PC-3 (cell line): Measurements from ENCODE around the gene CHST11. TPM values are rescaled to one million over a fixed set of nuclear protein-coding genes. Genes with fewer than 3 reads are reported as not detected.

Source experiments
- ATAC-seq: fragments of 200-7000 bp; cut with Tn5 transposase; 2 replicates; pipeline ENCODE4 v1.9.1; 2020; ENCODE audit warnings: mild to moderate bottlenecking, moderate library complexity
- BruUV-seq: library from RNA; stranded (reverse); fragments of 400-500 nt; replicated peaks from 2 replicates; lab custom pipeline; 2021; lab: Mats Ljungman, UMichigan
- CTCF ChIA-PET: fragments of 300-600 bp; sonication (Branson Sonifier 250); formaldehyde crosslinking; loops from one replicate; lab custom pipeline; 2022; ENCODE audit warnings: antibody characterized with exemption; lab: Charles Lee
- POLR2A ChIA-PET: fragments of 300-600 bp; sonication (Branson Sonifier 250); formaldehyde crosslinking; loops from one replicate; lab custom pipeline; 2022; ENCODE audit warnings: antibody characterized with exemption; ENCODE audit not compliant: unreplicated experiment; lab: Charles Lee
- DNase-seq: peaks from one replicate; pipeline ENCODE4 v3.0.0-alpha.2; 2015
- H2AFZ ChIP-seq: fragments of 300-600 bp; sonication (generic); 2 replicates; pipeline ENCODE4 v1.6.0; 2016; ENCODE audit warnings: antibody characterized with exemption, low read length
- H3F3A ChIP-seq: fragments of 300-600 bp; sonication (generic); one replicate; pipeline ENCODE4 v1.6.0; 2017; ENCODE audit warnings: antibody characterized with exemption, low read length, control low read depth, mild to moderate bottlenecking; ENCODE audit not compliant: unreplicated experiment
- H3K27ac ChIP-seq: fragments of 300-600 bp; sonication (generic); 2 replicates; pipeline ENCODE4 v1.5.1; 2016; ENCODE audit warnings: mild to moderate bottlenecking, low read length
- H3K27me3 ChIP-seq: fragments of 300-600 bp; sonication (generic); 2 replicates; pipeline ENCODE4 v1.6.1; 2016; ENCODE audit warnings: low read length, mixed read lengths
- H3K36me3 ChIP-seq: fragments of 300-600 bp; sonication (generic); 2 replicates; pipeline ENCODE4 v1.6.1; 2016; ENCODE audit warnings: low read depth, mixed run types, low read length, mixed read lengths
- H3K4me1 ChIP-seq: fragments of 300-600 bp; sonication (generic); 2 replicates; pipeline ENCODE4 v1.5.1; 2016; ENCODE audit warnings: low read length; ENCODE audit not compliant: insufficient read depth
- H3K4me2 ChIP-seq: fragments of 300-600 bp; sonication (generic); 2 replicates; pipeline ENCODE4 v1.6.0; 2016; ENCODE audit warnings: low read length
- H3K4me3 ChIP-seq: fragments of 300-600 bp; sonication (generic); 2 replicates; pipeline ENCODE4 v1.5.1; 2016; ENCODE audit warnings: mild to moderate bottlenecking, low read length, mixed read lengths
- H3K79me2 ChIP-seq: fragments of 300-600 bp; sonication (generic); 2 replicates; pipeline ENCODE4 v1.6.1; 2017; ENCODE audit warnings: low read length, mixed read lengths
- H3K9ac ChIP-seq: fragments of 300-600 bp; sonication (generic); 2 replicates; pipeline ENCODE4 v1.6.0; 2016; ENCODE audit warnings: mild to moderate bottlenecking, low read length
- H3K9me2 ChIP-seq: fragments of 300-600 bp; sonication (generic); replicated peaks from 2 replicates; pipeline ENCODE4 v1.6.1; 2016; ENCODE audit warnings: mixed run types, low read length, mixed read lengths
- H3K9me3 ChIP-seq: fragments of 300-600 bp; sonication (generic); 2 replicates; pipeline ENCODE4 v1.6.1; 2016; ENCODE audit warnings: low read length, mixed read lengths
- H4K20me1 ChIP-seq: fragments of 300-600 bp; sonication (generic); 2 replicates; pipeline ENCODE4 v1.6.1; 2016; ENCODE audit warnings: low read length, mixed read lengths
- EZH2 ChIP-seq: fragments of 300-600 bp; sonication (generic); IDR thresholded peaks from one replicate; pipeline ENCODE4 v1.6.1; 2017; ENCODE audit warnings: antibody characterized with exemption, mild to moderate bottlenecking, low read length; ENCODE audit not compliant: unreplicated experiment
- EZH2phosphoT487 ChIP-seq: fragments of 300-600 bp; sonication (generic); IDR thresholded peaks from 2 replicates; pipeline ENCODE4 v1.6.1; 2018; ENCODE audit warnings: mild to moderate bottlenecking, antibody characterized with exemption, low read length, borderline replicate concordance
- intact Hi-C: fragments of 100-400 bp; cut with micrococcal nuclease; formaldehyde crosslinking; loops from 2 replicates; pipeline ENCODE4 v1.9.0; 2023
- total RNA-seq: library from RNA; depleted of rRNA; stranded (reverse); fragments of >200 nt; gene quantifications from 2 replicates; pipeline ENCODE4 v1.2.3, GENCODE V29; 2014
- TF ChIP-seq, protein P1 (sequence below): fragments of 300-600 bp; sonication (generic); conservative IDR thresholded peaks from 2 replicates; pipeline ENCODE4 v1.5.1; 2017; ENCODE audit warnings: antibody characterized with exemption, low read depth, mild to moderate bottlenecking, low read length

The CHST11 gene
- total RNA-seq, 1 experiment from 2014 or later, result 53.5 TPM

DNA sequence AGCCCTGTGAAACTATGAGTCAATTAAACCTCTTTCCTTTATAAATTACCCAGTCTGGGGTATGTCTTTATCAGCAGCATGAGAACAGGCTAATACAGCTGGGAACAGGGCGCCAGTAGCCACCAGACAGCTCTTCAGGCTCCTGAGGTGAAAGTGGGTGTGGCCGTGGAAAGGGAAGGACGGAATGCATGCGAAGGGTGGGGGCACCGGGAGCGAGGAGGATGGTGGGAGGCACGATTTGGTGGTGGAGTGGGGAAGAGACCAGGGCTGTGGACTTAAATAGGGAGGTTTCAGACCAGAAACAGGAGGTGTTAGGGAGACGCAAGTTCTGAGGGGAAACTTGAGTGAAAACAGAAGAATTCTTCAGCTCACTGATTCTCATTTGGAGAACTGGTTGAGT is 44.1 kb upstream of the CHST11 start:
- DNase-seq, result no peak
- no peaks in the 10 kb centered on the region for H3K9me3 ChIP-seq
- ATAC-seq, result no peak
- intact Hi-C loops, result no loop called here
- no peaks in the 10 kb centered on the region for H3K9me2 ChIP-seq
- no peak overlapping the region for H3K4me2 ChIP-seq
- no peak overlapping the region for H3K27ac ChIP-seq
- no peaks in the 10 kb centered on the region for H3F3A ChIP-seq
- no peaks in the 10 kb centered on the region for H4K20me1 ChIP-seq
- H3K27me3 ChIP-seq, result no peaks in the 10 kb centered on the region
- BruUV-seq, result no TSS peak
- no peak overlapping the region for H2AFZ ChIP-seq
- no peak overlapping the region for H3K4me3 ChIP-seq
- ChIA-PET POLR2A (no interaction called here), CTCF (no interaction called here)
- H3K9ac ChIP-seq, result no peak overlapping the region
- TF ChIP-seq, protein P1, sequence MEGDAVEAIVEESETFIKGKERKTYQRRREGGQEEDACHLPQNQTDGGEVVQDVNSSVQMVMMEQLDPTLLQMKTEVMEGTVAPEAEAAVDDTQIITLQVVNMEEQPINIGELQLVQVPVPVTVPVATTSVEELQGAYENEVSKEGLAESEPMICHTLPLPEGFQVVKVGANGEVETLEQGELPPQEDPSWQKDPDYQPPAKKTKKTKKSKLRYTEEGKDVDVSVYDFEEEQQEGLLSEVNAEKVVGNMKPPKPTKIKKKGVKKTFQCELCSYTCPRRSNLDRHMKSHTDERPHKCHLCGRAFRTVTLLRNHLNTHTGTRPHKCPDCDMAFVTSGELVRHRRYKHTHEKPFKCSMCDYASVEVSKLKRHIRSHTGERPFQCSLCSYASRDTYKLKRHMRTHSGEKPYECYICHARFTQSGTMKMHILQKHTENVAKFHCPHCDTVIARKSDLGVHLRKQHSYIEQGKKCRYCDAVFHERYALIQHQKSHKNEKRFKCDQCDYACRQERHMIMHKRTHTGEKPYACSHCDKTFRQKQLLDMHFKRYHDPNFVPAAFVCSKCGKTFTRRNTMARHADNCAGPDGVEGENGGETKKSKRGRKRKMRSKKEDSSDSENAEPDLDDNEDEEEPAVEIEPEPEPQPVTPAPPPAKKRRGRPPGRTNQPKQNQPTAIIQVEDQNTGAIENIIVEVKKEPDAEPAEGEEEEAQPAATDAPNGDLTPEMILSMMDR, result no peak
- no peak for TF ChIP-seq EZH2
- no peak for TF ChIP-seq EZH2phosphoT487
- H3K79me2 ChIP-seq, result no peaks in the 10 kb centered on the region
- H3K4me1 ChIP-seq, result peaks cover 19% of the 10 kb centered on the region
- H3K36me3 ChIP-seq, result no peaks in the 10 kb centered on the region

DNA sequence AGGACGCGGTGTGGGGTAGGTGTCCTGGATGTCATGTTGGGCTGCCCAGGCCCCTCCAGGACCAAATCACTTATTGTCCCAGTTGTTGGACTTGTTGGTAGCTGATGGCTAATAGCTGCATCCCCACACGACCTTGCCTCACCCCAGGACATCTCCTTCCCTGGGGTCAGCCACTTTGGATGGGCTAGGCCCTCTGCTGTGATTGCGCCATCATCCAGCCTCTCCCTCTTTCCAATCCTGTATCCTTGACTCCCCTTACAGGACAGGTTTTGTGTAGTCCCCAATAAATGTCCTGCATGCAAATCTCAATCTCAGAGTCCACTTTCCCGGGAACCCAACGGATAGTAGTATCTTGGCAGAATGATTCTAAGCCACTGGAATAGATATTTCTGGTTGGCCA is 43.4 kb upstream of the CHST11 start:
- H3K36me3 ChIP-seq, result no peaks in the 10 kb centered on the region
- TF ChIP-seq, protein P1, result no peak
- TF ChIP-seq EZH2phosphoT487 (no peak), EZH2 (no peak)
- H3K4me2 ChIP-seq, result no peak overlapping the region
- H3K27me3 ChIP-seq, result no peaks in the 10 kb centered on the region
- intact Hi-C loops, result no loop called here
- H3K27ac ChIP-seq, result no peak overlapping the region
- POLR2A ChIA-PET, result no interaction called here
- no TSS peak for BruUV-seq
- ATAC-seq, result no peak
- no peaks in the 10 kb centered on the region for H4K20me1 ChIP-seq
- no peaks in the 10 kb centered on the region for H3F3A ChIP-seq
- no peaks in the 10 kb centered on the region for H3K79me2 ChIP-seq
- no peak overlapping the region for H3K9ac ChIP-seq
- H3K4me3 ChIP-seq, result no peak overlapping the region
- CTCF ChIA-PET, result no interaction called here
- DNase-seq, result no peak
- H3K4me1 ChIP-seq, result peaks cover 16% of the 10 kb centered on the region
- H2AFZ ChIP-seq, result no peak overlapping the region
- H3K9me2 ChIP-seq, result no peaks in the 10 kb centered on the region
- no peaks in the 10 kb centered on the region for H3K9me3 ChIP-seq

DNA sequence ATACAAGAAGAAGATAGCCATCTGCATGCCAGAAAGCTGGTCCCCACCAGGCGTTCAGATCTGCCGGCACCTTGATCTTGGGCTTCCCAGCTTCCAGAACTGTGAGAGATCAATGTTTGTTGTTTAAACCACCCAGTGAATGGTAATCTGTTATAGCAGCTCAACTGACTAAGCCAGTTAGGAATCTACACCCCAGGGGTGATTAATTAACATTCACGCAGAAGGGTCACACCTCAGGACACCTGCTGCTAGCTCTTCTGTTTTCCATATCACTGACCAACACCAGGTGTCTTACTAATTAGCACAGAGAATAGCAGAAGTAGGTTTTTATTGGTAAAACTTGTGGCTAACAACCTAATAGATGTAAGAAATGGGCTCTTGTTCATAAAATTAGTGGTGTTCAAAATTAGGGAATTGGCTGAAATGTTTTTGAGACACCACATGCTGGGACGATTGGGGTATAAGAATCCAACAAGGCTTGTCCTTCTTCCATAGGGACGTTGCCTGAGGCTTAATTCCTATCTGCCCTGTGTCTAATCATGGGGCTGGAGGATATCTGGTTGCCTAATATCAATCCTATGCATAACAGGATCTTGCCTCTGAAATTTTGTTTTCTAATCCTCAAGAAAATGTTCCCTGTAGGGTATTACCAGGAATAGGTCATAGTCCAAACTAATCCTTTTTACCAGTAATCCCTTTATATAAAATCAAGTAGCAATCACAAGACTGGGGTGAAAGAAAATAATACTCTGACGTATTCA is 42.0 kb upstream of the CHST11 start:
- ChIA-PET CTCF (no interaction called here), POLR2A (no interaction called here)
- Histone ChIP-seq H2AFZ (no peak overlapping the region), H3K9me2 (no peaks in the 10 kb centered on the region), H3K9me3 (no peaks in the 10 kb centered on the region), H3K36me3 (no peaks in the 10 kb centered on the region), H3K27ac (no peak overlapping the region), H3F3A (no peaks in the 10 kb centered on the region), H3K4me3 (no peak overlapping the region), H3K4me2 (no peak overlapping the region), H3K79me2 (no peaks in the 10 kb centered on the region), H3K4me1 (peaks cover 8% of the 10 kb centered on the region), H3K9ac (no peak overlapping the region), H3K27me3 (no peaks in the 10 kb centered on the region), H4K20me1 (no peaks in the 10 kb centered on the region)
- BruUV-seq, result no TSS peak
- no peak for DNase-seq
- intact Hi-C loops, result no loop called here
- ATAC-seq, result no peak
- TF ChIP-seq, protein P1, result no peak
- TF ChIP-seq EZH2phosphoT487 (no peak), EZH2 (no peak)
